Stimulated activated CD4-positive, alpha-beta T cell treated with anti-CD3 and anti-CD28 coated beads, Interleukin-1b, Interleukin-23, amount 100 ng/mL, for 1 hour (primary cell): ENCODE results near the gene EME2.

Experiments
- DNase-seq, 2 donors: peaks; one replicate each; pipeline ENCODE4 v3.0.0-alpha.2; 2020; ENCODE audit warnings: low read depth in 2 of 2

The EME2 gene

DNA sequence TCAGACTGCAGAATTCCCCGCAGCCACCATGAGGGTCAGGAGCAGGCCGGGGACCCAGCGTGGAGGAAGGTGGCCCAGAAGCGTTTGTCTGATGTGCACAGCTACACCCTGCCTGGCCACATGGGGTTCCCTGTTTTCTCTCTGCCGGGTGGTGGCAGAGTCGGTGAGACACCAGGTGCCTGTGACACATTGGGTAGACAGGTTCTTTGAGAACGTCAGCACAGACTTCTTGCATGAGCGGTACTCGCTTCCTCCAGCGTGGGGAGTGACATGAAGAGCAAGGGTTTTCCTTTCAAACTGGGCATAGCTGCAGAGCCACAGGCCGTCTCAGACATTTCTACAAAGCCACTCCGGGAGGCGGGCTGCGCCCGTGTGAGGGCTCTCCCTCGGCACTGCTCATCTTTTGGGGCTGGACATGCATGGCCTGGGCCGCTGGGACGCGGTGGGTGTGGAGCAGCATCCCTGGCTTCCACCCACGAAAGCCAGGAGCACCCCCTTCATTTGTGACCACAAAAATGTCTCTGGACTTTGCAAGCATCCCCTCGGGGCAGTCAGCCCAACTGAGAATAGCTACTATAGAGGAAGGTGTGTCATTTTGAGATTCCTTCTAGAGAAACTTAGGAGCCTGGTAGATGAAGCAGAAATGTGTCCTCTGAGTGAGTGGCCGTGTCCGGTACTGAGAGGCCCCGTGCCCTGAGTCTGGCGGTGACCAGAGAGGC is 27.3 kb upstream of the EME2 start:
- no peak for DNase-seq

DNA sequence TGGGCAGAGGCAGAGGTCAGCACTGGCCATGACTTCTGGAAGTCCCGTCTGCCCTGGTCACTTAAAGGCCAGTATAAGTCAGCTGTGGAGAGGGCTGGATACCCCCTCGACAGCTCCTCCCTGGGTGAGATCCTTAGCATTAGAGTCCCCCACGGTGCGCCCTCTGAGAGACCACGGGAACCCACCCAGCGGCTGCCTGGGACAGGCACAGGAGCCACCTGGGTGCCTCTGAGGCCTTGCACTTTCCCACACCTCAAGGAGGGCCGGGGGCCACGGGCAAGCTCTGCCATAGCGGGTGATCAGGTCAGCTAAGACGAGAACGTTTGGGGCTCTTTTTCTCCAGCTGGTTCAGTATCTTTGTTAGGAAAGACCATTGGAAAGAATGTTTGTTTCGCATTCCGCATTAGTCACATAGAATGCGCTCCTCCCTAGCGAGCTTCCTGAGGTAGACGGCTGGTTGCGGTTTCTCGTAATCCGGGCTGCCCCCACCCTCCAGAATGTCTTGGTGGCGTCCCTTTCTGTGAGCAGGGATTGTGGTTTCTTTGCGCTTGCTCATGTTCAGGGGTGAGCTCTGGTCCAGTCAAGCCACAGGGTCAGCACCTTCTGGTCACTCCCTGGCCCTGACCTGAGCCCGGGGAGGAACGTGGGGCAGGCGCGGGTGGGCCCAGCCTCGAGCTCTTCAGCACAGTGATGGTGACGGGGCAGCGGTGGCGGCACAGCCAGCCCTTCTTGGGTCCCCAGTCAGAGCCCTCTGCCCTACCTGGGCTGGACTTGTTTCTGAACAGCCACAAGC is 26.5 kb upstream of the EME2 start:
- no peak for DNase-seq

- DNase-seq: no peak
Measured at GRCh38 chr16:1746693-1747195, 25.9 kb upstream of the EME2 start.

DNA sequence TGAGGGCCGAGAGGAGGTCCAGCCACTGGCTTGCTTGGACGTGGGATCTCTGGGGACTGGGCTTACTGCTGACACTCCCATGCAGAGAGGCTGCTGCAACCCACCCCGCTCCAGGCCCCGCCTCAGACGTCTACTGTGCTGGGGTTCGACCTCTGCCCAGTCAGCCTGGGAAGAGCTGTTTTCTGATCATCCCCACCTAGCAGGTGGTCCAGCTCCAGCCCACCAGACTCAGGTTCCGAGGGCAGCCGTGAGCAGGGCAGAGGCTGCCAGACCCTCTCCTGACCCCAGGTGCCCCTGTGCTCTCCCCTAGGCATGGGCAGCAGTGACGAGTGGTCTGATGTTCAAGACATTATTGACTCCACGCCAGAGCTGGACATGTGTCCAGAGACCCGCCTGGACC is 24.7 kb upstream of the EME2 start:
- DNase-seq: no peak

GRCh38 chr16:1749152-1750117 is 23.2 kb upstream of the EME2 start:
- DNase-seq: no peak

DNA sequence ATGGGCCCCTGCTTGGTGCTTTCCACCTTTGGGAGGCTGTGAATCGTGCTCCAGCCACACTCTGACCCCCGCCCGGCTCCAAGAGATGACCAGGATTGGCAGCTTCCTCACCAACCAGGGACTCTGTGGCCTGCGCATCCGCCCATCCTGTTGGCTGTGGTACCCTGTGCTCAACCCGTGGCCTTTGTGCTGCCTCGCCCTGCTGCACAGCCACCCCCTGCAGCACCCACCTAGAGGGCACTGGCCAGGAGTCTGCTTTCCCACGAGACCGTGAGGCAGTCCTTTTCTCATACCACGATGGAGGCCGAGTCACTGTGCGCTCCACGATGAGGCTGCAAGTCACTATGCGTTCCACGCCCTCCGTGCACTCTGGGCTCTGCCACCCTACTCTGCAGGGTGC is 20.7 kb upstream of the EME2 start:
- no peak for DNase-seq

- no peak for DNase-seq
Measured at GRCh38 chr16:1752853-1753252, 19.8 kb upstream of the EME2 start.

DNA sequence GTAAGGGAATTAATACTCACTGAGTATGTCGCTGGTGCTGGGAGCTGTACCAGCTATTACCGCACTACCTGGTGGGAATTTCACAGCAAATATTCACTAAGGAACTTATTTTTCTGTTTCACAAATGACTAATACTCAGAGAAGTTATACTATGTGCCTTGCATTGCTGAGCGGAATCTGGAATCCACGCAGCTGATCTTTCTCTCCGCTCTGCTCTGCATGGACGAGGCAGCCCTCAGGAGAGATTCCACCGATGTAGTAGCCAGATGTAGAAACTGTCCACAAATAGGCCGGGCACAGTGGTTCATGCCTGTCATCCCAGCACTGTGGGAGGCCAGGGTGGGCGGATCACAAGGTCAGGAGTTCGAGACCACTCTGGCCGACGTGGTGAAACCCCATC is 18.4 kb upstream of the EME2 start:
- no peak for DNase-seq

DNA sequence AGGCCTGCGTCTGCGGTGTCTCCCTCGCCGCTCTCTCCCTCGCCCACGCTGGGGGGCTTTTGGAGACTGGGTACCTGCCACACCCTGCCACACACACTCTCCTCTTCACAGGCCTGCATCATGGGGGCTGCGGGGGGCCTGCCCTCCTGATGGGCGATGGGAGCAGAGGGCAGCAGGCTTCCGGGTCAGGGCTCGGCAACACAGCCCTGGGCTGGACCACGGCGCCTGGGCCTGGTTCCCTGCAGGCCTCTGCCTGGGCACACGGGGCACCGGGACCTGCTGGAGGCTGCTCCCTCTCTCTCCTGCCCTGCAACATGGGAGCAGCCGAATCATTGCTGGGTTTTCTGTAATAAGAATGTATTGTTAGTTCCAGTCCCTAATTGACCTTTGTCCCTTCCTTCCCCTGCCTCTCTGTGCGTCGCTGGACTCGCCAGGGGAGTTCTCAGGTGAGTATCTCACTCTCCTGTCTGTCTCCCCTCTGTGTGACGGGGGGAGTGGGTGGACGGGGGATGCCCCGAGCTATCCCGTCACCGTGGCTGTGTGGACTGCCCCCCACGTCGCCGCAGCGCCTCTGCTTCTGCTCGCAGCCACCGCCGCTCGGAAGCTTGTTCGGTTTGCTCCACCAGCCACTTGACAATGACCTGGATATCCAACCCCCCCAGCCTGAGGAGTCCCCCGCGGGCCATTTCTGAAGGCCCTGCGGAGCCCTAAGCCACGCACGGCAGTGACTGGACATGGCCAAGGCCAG is 14.7 kb upstream of the EME2 start:
- no peak for DNase-seq

- no peak for DNase-seq
Measured at GRCh38 chr16:1758923-1759322, 13.7 kb upstream of the EME2 start.

DNA sequence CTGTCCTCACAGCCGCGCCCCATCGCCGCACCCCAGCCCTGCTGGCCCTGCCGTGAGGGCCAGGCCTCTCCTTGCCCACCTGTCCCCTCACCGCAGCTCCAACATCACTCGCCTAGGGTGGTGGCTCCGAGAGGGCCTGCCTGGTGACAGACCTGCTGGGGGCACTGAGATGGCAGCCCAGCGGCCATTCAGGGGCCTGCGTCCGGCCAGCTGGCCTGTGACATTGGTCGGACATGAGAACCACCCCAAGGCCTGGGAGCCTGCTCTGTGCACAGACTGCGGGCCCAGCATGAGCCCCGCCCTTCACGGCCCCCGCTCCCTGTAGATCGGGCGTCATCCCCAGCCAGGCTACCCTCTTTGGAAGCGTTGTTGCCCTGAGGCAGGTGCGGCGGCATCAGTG is 13.1 kb upstream of the EME2 start:
- no peak for DNase-seq

DNA sequence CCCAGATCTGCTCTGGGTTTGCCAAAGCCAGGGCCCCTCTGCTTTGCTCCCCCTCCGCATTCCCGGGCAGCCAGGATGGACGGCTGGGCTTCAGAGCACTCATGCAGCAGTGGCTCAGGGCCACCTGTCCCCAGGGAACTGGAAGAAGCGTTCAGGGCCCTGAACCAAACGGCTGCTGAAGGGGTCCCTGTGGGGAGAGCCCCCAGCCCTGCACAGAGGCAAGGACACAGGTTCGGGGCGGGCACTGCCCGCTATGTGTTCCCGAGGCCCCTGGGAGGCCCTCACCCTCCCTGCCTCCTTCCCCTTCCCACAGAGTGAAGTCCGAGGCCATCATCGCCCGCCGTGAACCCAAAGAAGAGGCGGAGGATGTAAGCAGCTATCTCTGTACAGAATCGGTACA is 11.7 kb upstream of the EME2 start:
- no peak for DNase-seq

- no peak for DNase-seq
Measured at GRCh38 chr16:1761751-1762150, 10.9 kb upstream of the EME2 start.

- no peak for DNase-seq
Measured at GRCh38 chr16:1762196-1762878, 10.3 kb upstream of the EME2 start.

- no peak for DNase-seq
Measured at GRCh38 chr16:1762879-1763520, 9.6 kb upstream of the EME2 start.

DNA sequence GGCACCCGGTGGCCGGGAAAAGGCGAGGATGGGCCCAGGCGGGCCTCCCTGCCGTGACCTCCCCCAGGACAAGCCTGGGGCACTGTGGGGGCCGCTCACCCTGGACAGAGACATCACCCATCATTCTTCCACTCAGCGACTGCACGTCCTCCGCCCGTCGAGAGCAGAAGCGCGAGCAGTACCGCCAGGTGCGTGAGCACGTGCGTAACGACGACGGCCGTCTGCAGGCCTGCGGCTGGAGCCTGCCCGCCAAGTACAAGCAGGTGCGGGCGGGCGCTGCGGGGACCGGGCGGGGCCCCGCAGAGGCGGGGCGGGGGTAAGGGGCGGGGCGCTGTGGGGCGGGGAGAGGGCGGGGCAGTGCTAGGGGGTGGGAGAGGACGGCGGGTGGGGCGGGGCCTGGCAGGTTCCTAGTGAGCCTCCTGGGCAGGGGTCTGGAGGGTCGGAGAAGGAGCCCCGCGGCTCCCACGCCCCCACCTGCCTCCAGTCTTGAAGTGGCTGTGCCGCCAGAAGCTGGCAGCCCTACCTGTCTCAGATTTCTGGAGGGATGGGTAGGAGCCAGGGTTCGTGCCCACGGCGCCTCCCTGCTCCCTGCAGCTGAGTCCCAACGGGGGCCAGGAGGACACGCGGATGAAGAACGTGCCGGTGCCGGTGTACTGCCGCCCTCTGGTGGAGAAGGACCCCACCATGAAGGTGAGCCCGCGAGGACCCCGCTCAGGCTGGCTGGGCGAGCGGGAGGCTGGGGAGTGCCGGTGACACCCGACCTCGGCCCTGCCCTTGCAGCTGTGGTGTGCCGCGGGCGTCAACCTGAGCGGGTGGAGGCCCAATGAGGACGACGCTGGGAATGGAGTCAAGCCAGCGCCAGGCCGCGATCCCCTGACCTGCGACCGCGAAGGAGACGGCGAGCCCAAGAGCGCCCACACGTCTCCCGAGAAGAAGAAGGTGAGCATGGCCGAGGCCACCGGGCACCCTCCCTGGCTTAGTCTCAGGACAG is 8.8 kb upstream of the EME2 start:
- no peak for DNase-seq

- DNase-seq: no peak
Measured at GRCh38 chr16:1764971-1765370, 7.6 kb upstream of the EME2 start.

GRCh38 chr16:1765826-1766225 is 6.8 kb upstream of the EME2 start:
- DNase-seq: no peak

DNA sequence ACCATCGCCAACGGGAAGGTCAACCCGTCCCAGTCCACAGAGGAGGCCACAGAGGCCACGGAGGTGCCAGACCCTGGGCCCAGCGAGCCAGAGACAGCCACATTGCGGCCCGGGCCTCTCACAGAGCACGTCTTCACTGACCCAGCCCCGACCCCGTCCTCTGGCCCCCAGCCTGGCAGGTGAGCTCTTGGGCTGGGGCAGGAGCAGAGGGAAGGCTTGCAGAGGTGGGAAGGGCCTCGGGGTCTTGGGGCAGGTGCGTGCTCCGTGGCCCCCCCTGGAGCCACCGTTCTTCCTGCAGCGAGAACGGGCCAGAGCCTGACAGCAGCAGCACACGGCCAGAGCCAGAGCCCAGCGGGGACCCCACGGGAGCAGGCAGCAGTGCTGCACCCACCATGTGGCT is 6.4 kb upstream of the EME2 start:
- DNase-seq: no peak
